Calu3 (cell line): ENCODE data around the gene WASHC4. TPM values are rescaled to one million over a fixed set of nuclear protein-coding genes. Genes with fewer than 3 reads are reported as not detected.

Source experiments
- BruUV-seq: library from RNA; stranded (reverse); fragments of 400-500 nt; replicated peaks from 2 replicates; lab custom pipeline; 2021; lab: Mats Ljungman, UMichigan
- CTCF ChIA-PET: fragments of 300-600 bp; sonication (Branson Sonifier 250); formaldehyde crosslinking; loops from one replicate; lab custom pipeline; 2022; ENCODE audit warnings: antibody characterized with exemption; lab: Charles Lee
- DNase-seq: peaks from one replicate; pipeline ENCODE4 v3.0.0; 2022
- H3K27ac Mint-ChIP-seq: one replicate; pipeline ENCODE4 v1.8.0; 2022; ENCODE audit warnings: mixed read lengths; ENCODE audit not compliant: unreplicated experiment
- H3K27me3 Mint-ChIP-seq: one replicate; pipeline ENCODE4 v1.8.0; 2022; ENCODE audit warnings: mixed read lengths; ENCODE audit not compliant: unreplicated experiment
- H3K36me3 Mint-ChIP-seq: one replicate; pipeline ENCODE4 v1.8.0; 2022; ENCODE audit warnings: mild to moderate bottlenecking, moderate library complexity, mixed read lengths; ENCODE audit not compliant: insufficient read depth, unreplicated experiment
- H3K4me1 Mint-ChIP-seq: one replicate; pipeline ENCODE4 v1.8.0; 2022; ENCODE audit warnings: mild to moderate bottlenecking, low read depth, mixed read lengths; ENCODE audit not compliant: unreplicated experiment
- H3K4me3 Mint-ChIP-seq: one replicate; pipeline ENCODE4 v1.8.0; 2022; ENCODE audit warnings: mild to moderate bottlenecking, low read depth, moderate library complexity, mixed read lengths; ENCODE audit not compliant: unreplicated experiment
- H3K9me3 Mint-ChIP-seq: one replicate; pipeline ENCODE4 v1.8.0; 2022; ENCODE audit warnings: low read depth, mixed read lengths; ENCODE audit not compliant: unreplicated experiment
- intact Hi-C: fragments of 100-400 bp; cut with micrococcal nuclease; formaldehyde crosslinking; loops from one replicate; pipeline ENCODE4 v1.10.0; 2022; ENCODE audit not compliant: unreplicated experiment
- total RNA-seq: library from RNA; stranded (reverse); gene quantifications from 2 replicates; pipeline ENCODE4 v1.2.3, GENCODE V29; 2022
- TF ChIP-seq, protein P1 (sequence below): fragments of 200-600 bp; IDR thresholded peaks from one replicate; pipeline ENCODE4 v1.8.0; 2022; ENCODE audit warnings: antibody characterized with exemption; ENCODE audit not compliant: unreplicated experiment

WASHC4 gene
- total RNA-seq, 1 experiment from 2014 or later, result 73.0 TPM

DNA sequence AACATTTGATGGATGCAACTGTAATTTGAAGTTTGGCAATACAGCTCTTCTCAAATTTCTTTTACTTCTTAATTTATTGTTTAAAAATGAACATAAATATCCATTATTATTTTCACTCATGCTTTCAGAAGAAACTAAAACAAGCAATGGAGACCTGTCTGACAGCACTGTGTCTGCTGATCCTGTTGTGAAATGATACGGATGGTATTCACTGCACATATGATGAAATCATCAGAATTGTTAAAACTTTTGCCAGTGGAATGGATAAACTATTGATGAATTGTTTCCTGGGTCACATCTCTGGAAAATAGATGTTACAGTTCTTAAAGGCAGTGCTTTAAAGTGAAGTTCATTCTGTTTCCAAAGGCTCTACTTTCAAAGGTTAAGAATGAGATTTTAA lies 59.2 kb downstream of the WASHC4 start:
- TF ChIP-seq, protein P1, sequence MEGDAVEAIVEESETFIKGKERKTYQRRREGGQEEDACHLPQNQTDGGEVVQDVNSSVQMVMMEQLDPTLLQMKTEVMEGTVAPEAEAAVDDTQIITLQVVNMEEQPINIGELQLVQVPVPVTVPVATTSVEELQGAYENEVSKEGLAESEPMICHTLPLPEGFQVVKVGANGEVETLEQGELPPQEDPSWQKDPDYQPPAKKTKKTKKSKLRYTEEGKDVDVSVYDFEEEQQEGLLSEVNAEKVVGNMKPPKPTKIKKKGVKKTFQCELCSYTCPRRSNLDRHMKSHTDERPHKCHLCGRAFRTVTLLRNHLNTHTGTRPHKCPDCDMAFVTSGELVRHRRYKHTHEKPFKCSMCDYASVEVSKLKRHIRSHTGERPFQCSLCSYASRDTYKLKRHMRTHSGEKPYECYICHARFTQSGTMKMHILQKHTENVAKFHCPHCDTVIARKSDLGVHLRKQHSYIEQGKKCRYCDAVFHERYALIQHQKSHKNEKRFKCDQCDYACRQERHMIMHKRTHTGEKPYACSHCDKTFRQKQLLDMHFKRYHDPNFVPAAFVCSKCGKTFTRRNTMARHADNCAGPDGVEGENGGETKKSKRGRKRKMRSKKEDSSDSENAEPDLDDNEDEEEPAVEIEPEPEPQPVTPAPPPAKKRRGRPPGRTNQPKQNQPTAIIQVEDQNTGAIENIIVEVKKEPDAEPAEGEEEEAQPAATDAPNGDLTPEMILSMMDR, result no peak
- no peaks in the 10 kb centered on the region for H3K27me3 Mint-ChIP-seq
- no TSS peak for BruUV-seq
- intact Hi-C loops, result no loop called here
- CTCF ChIA-PET, result no interaction called here
- no peaks in the 10 kb centered on the region for H3K9me3 Mint-ChIP-seq
- peaks cover 39% of the 10 kb centered on the region for H3K36me3 Mint-ChIP-seq
- H3K4me1 Mint-ChIP-seq, result no peaks in the 10 kb centered on the region
- H3K4me3 Mint-ChIP-seq, result no peak overlapping the region
- H3K27ac Mint-ChIP-seq, result no peak overlapping the region
- no peak for DNase-seq

GRCh38 chr12:105167346-105167745 lies 59.8 kb downstream of the WASHC4 start:
- no peaks in the 10 kb centered on the region for H3K27me3 Mint-ChIP-seq

DNA sequence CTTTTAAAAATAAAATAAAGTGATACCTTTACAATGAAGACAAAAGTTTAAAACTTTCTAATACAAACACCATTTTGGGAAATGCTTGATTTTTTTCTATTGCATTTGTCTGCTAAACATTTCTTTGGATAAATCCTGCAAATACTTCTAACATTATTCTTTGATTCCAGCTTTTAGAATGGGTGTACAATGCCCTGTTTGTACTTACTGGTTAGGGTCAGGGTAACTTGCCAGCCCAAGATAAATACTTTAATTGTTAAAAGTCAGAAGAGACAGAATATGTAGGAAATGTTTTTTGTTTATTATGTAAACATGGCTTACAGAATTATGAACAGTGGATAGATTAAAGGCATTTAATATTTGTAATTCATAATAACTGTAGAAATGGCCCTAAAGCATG lies 60.5 kb downstream of the WASHC4 start:
- H3K9me3 Mint-ChIP-seq, result no peaks in the 10 kb centered on the region
- TF ChIP-seq, protein P1, result no peak
- no peak overlapping the region for H3K4me3 Mint-ChIP-seq
- H3K36me3 Mint-ChIP-seq, result peaks cover 37% of the 10 kb centered on the region
- H3K27ac Mint-ChIP-seq, result no peak overlapping the region
- H3K4me1 Mint-ChIP-seq, result no peaks in the 10 kb centered on the region
- DNase-seq, result no peak
- TSS peak; percentile 11 for BruUV-seq
- CTCF ChIA-PET, result no interaction called here
- H3K27me3 Mint-ChIP-seq, result no peaks in the 10 kb centered on the region
- intact Hi-C loops, result no loop called here

More at GRCh38 chr12:105167346-105167745, 59.8 kb downstream of the WASHC4 start:
- Mint-ChIP-seq H3K27ac (no peak overlapping the region), H3K4me1 (no peaks in the 10 kb centered on the region), H3K9me3 (no peaks in the 10 kb centered on the region), H3K4me3 (no peak overlapping the region), H3K36me3 (peaks cover 35% of the 10 kb centered on the region)
- no TSS peak for BruUV-seq
- CTCF ChIA-PET, result no interaction called here
- intact Hi-C loops, result no loop called here
- TF ChIP-seq, protein P1, result no peak
- DNase-seq, result no peak

GRCh38 chr12:105170139-105170538 lies 62.6 kb downstream of the WASHC4 start:
- Mint-ChIP-seq H3K4me1 (no peaks in the 10 kb centered on the region), H3K4me3 (no peak overlapping the region), H3K36me3 (peaks cover 40% of the 10 kb centered on the region), H3K27me3 (no peaks in the 10 kb centered on the region), H3K27ac (peak overlapping the region; percentile 56), H3K9me3 (no peaks in the 10 kb centered on the region)
- CTCF ChIA-PET, result no interaction called here
- TF ChIP-seq, protein P1, result no peak
- DNase-seq, result no peak
- intact Hi-C loops, result loop anchor here (10.0 kb wide), 1 partner anchor 215 kb away; no protein-coding TSS in a partner anchor
- BruUV-seq, result no TSS peak
